HG03558 (cell line): ENCODE results near the gene PIGP.
"Not testable (repeated sequence)": the region's sequence is repeated elsewhere in the genome, so short reads cannot be mapped to it uniquely, and the experiment has no call there.

ENCODE experiments used
- ATAC-seq: cut with Tn5 transposase; IDR thresholded peaks from one replicate; pipeline ENCODE4 v1.9.1; 2021; ENCODE audit warnings: moderate number of reproducible peaks; ENCODE audit not compliant: unreplicated experiment; ENCODE audit errors: extremely low read depth

Gene PIGP

GRCh38 chr21:37077403-37077802 lies 4.5 kb upstream of the PIGP start:
- no peak for ATAC-seq

DNA sequence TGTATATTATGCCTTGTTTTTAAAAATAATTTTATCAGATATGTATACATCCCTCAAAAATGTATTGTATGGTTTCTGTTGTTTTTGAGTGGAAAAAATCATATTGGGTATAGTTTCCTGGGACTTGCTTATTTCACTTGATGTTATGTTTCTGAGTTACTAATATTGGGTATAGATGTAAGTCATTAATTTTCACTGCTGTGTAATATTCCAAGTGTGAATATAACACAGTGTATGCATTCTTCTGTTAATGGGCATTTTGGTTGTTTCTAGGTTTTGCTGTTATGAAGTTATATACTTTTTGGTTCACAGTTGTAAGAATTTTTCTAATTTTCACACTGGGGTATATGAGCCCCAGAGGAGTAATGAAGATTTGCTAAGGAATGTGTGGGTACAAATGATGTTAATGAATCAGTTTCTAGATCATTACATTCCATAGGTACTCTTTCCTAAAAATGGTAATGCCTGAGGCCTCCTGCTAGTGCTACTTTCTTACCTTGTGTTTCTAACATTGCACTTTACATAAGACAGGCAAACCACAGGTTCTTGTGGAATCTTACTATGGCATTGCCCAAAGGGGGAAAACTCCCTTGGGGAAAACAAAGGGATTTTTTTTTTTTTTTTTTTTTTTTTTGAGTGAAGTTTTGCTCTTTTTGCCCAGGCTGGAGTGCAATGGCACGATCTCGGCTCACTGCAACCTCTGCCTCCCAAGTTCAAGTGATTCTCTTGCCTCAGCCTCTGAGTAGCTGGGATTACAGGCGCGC lies 3.4 kb upstream of the PIGP start:
- ATAC-seq, result no peak

DNA sequence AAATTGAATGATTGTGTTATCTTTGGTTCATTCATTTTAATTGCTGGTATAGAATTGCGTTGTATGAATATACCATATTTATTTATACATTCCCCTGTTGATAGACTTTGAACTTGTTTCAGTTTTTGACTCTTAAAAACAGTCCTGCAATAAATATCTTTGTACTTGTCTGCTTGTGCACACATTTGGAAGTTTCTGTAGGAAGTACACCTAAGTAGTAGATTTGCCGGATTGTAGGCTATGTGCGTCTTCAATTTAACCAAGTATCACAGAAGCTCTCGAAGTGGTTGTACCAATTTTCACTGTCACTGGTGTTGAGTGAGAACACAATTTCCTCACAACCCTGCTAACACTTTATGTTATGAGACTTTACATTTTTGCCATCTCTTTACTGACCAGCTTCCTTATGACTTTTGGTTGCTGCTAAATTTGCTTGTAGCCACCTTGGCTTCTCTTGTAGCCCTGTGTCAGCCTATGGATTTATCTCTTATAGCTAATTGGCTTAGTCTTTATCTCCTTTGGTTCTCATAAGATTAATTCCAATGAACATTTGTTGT lies 2.4 kb upstream of the PIGP start:
- no peak for ATAC-seq

DNA sequence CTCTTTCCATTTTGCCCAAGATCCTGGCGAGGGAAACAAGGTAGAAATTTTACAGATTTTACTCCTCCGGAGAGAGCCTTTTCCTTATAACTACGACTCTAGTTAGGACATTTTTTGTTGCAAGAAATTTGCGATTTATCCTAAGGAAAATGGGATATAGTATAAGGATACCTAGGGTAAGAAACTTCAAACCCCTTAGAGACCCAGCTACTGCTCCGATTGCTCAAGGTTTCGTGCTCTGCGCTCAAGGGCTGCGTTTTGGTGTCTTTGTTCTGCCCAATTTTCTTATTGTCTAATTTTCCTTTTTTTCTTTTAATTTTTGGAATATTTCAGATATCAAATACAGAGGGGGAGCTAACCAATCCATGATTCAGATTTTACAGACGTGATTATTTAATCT lies 1.7 kb upstream of the PIGP start:
- ATAC-seq, result no peak

- no peak for ATAC-seq
Measured at GRCh38 chr21:37074197-37074510, 1.3 kb upstream of the PIGP start.

DNA sequence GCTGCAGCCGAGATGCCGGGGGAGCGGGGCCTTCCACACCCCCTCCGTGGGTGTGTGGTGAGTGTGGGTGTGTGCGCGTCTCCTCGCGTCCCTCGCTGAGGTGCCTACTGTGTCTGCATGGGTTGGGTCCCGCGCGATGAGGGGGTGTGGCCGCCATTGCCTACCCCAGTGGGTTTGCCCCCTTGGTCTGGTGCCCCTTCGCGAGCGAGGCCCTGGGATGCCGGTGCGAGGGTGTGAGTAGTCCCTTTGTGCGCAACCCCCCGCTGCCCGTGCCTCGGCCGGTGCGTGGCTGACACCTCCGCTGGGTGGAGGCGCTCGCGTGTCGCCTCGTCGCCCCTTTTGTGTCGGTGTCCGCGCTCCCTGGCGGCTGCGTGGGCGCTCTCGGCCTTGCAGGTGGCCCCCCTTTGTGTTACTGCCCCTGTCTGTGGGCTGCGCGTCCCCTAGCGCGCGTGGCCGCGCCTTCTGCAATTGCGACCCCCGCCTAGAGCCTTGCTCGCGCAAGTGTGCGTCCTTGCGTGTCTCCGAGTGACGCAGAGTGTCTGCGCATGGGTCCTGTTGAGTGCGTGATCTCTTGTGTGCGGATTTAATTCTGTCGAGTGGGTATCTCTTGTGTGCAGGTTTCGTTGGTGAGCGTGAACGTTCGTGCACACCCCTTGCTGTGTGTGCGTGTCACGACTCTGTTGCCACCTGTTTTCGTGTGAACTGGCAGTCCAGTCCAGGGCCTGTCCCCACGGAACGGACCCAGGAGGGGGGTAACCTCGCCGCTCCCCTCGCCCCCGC lies 736 bp upstream of the PIGP start:
- peak; percentile 13 for ATAC-seq

DNA sequence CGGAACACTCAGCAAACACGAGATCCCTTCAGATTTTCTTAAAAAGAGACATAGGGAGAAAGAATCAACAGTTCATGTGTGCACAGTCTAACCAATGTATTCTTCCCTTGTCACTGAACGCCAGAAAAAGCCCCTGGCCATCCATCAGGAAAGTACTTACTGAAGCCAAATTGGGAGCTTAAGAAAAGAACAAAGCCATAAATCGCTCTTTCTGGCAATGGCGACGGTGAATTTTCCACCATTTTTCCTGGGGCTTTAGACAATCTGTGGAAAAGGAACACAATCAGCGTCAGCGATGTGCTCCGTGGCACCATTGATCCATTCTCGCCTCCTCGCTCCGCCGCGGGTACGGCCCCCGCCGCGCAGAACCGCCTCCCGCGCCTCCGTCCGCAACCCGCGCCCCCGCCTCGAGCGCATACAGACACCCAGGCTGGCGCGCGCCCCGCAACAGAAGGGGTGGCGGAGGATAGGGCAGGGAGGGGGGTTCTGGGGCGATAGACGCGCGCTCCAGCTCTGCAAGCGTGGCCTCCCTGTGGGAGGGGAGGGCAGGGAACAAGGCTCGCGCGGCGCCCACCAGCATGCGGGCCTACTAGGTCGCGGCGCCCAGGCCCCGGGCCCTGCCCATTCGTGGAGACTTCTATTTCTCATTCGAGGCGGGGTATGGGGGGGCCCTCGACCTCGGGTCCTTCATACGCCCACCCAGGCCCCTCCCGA lies 440 bp downstream of the PIGP start:
- ATAC-seq, result no peak

DNA sequence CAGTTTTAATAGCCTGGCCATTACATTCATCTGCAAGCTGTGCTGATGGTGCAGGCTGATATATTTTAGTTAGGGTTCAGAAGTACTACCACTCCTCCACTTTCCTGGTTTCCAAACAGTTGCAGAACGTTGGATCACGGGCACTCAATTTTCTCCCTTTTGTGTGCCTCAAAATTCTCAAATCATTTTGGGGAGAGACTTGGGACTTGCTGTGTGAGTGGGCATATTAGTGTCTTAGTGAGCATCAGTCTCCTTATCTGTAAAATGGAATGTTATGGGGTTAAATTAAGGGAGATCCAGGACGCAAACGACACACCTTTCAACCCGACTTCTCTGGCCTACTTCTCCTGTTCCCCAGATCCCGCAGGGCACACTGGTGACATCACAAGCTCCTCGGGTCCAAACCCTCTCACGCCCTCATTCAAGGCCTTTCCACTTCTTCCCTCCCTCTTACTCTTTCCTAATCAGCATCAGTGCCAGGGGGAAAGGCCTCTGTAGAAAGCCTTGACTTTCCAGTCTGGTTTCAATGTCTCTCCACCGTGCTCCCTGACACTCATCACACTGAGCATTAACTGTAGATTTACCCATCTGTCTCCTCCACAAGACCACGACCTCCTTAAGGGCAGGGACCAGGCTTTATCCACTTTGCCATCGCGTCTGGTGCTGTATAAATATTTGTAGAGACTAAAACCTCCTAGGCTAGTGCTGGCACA lies 1.2 kb downstream of the PIGP start:
- no peak for ATAC-seq

GRCh38 chr21:37065561-37066177 lies 7.2 kb downstream of the PIGP start:
- ATAC-seq, result no peak

- ATAC-seq, result no peak
Measured at GRCh38 chr21:37064841-37065240, 8.0 kb downstream of the PIGP start.

DNA sequence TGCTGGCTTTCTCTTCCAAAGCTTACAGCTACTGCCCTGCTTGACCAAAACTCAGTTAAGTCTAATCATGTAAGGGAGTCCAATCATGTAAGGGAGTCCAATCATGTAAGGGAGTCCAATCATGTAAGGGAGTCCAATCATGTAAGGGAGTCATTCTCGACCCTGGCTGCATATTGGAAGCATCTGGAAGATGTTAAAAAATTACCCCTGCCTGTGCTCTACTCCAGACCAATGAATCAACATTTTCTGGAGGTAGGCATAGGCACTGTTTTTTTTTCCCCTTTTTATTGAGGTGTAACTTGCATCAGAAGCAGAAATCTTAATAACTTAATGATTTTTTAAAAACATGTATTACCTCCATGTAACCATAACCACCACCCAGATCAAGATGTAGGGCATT lies 9.4 kb downstream of the PIGP start:
- ATAC-seq, result no peak

GRCh38 chr21:37062593-37062935 lies 10.3 kb downstream of the PIGP start:
- ATAC-seq, result no peak

DNA sequence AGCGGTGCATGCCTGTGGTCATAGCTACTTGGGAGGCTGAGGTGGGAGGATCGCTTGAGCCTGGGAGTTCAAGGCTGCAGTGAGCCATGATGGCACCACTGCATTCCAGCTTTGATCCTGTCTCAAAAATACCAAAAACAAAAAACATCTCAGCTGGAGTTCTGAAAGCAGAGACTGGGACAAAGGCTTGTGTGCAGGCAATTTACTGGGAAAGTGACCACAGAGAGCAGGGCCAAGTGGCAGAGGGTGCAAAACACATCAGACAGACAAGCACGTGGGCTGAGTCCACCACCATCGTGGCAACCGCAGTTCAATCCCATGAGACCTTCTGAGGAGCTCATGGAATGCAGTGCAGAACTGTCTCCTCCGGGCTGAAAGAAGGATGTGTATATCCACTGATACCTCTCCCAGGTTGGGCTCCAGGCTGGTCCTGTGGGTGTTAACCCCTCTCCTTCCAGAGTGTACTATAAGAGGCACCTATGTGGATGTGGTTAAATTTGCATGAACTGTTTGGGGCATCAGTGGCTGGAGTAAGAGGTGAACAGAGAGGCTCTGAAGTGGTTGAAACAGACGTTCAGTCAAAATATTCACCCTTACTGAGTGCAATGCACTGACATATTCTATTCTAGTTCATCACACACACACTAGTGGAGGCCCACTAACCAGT lies 10.8 kb downstream of the PIGP start:
- no peak for ATAC-seq

DNA sequence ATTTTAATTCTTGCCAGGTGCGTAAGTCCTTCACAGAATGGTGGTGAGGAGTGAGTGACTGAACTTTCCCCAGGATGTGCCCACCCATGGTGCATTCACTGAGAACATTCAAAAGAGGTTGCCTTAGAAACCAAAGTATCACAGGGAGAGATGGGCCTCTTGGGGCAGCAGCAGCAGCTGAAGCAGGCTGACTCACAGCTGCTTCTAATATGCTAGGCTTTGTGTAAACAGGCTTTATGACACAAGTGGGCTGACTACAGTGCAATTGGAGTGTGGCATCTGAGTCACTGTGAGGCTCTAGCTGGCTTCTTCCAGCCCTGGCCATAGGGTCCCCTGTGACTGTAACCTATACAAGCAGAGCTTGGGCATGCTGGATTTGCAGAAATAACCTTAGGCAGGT lies 12.6 kb downstream of the PIGP start:
- ATAC-seq, result no peak

- ATAC-seq, result no peak
Measured at GRCh38 chr21:37059181-37059580, 13.7 kb downstream of the PIGP start.

DNA sequence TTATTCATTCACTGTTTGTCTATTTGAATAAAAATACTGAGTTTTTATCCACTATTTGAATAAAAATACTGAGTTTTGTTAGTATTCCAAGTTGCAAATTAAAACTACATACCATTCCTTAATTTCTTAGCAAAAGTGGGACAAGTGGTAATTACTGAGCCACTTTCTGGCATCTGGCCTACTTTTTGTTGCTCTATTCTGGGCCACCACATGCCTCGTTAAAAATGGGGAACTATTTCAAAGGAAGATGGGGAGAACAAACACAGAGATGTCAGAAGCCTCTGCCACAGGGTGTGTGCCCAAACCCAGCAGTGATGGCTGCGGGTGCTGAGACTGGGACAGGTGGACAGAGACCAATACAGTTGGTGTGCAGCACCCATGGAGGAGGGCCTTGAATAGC lies 14.6 kb downstream of the PIGP start:
- no peak for ATAC-seq

DNA sequence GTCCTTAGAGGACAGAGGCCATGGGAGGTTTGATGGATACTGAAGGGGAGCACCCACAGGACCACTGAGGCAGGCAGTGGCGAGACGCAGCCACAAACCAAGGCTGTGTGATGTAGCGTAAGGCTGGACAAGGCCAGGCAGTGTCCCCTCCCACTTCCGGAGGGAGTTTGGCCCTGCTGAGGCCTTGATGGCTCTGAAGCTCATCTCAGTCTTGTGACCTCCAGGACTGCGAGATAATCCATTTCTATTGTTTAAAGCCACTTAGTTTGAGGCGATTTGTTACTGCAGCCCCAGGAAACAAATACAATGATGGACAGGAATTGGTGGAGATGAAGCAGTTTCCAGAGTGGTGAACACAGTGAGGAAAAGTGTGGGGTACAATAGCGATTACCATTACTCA lies 15.3 kb downstream of the PIGP start:
- no peak for ATAC-seq

DNA sequence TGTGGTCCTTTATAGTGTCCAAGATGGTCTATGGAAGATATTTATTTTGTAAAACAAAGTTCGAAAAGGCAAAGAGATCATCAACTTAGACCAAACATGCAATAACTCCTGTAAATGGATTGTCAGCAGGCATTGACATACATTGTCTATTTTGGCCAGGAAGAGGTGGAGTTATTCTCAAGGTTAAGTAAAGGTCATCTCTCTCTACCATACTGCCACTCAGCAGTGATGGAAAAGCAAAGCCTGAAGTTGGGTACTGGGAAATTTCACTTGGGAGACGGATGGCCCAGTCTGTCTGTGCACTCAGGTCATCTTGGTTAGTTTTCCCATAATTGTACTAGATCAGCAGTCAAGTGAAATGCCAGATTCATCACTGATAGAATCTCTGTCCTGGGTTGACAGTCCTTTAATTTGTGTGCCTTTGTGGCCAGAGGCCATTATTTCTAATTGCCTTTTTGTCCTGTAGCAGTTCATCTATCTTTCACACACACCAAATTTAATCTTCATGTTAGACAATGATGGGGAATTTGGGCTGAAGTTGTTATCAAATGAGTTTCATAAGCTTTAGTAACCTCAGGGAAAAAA lies 17.5 kb downstream of the PIGP start:
- no peak for ATAC-seq

DNA sequence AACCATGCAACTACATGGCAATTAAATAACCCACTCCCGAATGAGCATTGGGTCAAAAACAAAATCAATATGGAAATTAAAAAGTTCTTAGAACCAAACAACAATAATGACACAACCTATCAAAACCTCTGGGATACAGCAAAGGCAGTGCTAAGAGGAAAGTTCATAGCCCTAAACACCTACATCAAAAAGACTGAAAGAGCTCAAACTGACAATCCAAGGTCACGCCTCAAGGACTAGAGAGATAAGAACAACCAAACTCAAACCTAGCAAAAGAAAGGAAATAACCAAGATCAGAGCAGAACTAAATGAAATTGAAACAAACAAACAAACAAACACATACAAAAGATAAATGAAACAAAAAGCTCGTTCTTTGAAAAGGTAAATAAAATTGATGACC lies 23.1 kb downstream of the PIGP start:
- not testable (repeated sequence) for ATAC-seq
